H1 (cell line): Measurements from ENCODE around the gene TMIGD1. TPM values are rescaled to one million over a fixed set of nuclear protein-coding genes. Genes with fewer than 3 reads are reported as not detected.

Source experiments
- CTCF ChIP-seq, 3 experiments: IDR thresholded peaks; 1 replicate in 2 of 3; 2 replicates in 1 of 3; pipeline versions ENCODE4 v1.5.1 to v1.6.1; 2011; ENCODE audit warnings: low read length in 3 of 3, mild to moderate bottlenecking in 3 of 3, inconsistent platforms in 2 of 3, low read depth in 1 of 3, moderate library complexity in 1 of 3; ENCODE audit not compliant: insufficient read depth in 1 of 3; ENCODE audit errors: control extremely low read depth in 1 of 3
- JUND ChIP-seq: IDR thresholded peaks from 2 replicates; pipeline ENCODE4 v1.6.1; 2011; ENCODE audit warnings: mild to moderate bottlenecking, improper control_type of control experiment, low read length
- RBBP5 ChIP-seq: IDR thresholded peaks from 2 replicates; pipeline ENCODE4 v1.7.1; 2012; ENCODE audit warnings: low read depth, mild to moderate bottlenecking, inconsistent platforms, low read length, moderate library complexity, borderline replicate concordance
- RFX5 ChIP-seq: IDR thresholded peaks from 2 replicates; pipeline ENCODE4 v1.6.1; 2011; ENCODE audit warnings: low read depth, low read length, improper control_type of control experiment, borderline replicate concordance
- SIN3A ChIP-seq, 2 experiments: IDR thresholded peaks in 1 of 2; conservative IDR thresholded peaks in 1 of 2; 2 replicates each; pipeline ENCODE4 v1.6.1; 2011 to 2012; ENCODE audit warnings: low read length in 2 of 2, improper control_type of control experiment in 1 of 2, low read depth in 1 of 2, mild to moderate bottlenecking in 1 of 2
- SP4 ChIP-seq: IDR thresholded peaks from 2 replicates; pipeline ENCODE4 v1.6.1; 2012; ENCODE audit warnings: low read length, inconsistent platforms
- TCF12 ChIP-seq: IDR thresholded peaks from 2 replicates; pipeline ENCODE4 v1.6.1; 2011; ENCODE audit warnings: low read depth, mild to moderate bottlenecking, low read length
- polyA plus RNA-seq, 7 experiments: library from polyadenylated mRNA; depleted of rRNA in 3 of 7; stranded (reverse) in 5 of 7; unstranded in 2 of 7; fragments of >200 nt in 5 of 7; fragments of 200-250 nt in 2 of 7; gene quantifications; 1 replicate in 5 of 7; 2 replicates in 1 of 7; 4 replicates in 1 of 7; pipeline versions ENCODE4 v1.2.1 to v1.2.3, GENCODE V29; 2011 to 2013; ENCODE audit warnings: missing spikeins in 2 of 7, mixed read lengths in 2 of 7
- total RNA-seq: library from RNA; stranded (reverse); fragmentation: NEBNext Ultra II Directional; extraction: Animal tissue kit (Norgen Biotek cat#: 25700); gene quantifications from 2 replicates; pipeline ENCODE4 v1.2.1, GENCODE V29; 2021

Gene TMIGD1
- total and polyA plus RNA-seq, 2 of the 8 experiments (the other 6 are each of a cell fraction or from before 2014, with no cell fraction given): not detected

- TF ChIP-seq SIN3A (conservative IDR thresholded peaks at IDR 0.05 in 1 of 2, IDR thresholded peaks at IDR 0.05 in 1 of 2; ENCODE audit: low read depth in 1 of 2, low read length in 2 of 2): no peak
- no peak for TF ChIP-seq TCF12
- no peak for TF ChIP-seq CTCF (IDR thresholded peaks at IDR 0.05; ENCODE audit: control extremely low read depth in 1 of 3, insufficient read depth in 1 of 3, low read depth in 1 of 3, low read length in 3 of 3)
- no peak for TF ChIP-seq JUND
- no peak for TF ChIP-seq SP4
- no peak for TF ChIP-seq RBBP5
- TF ChIP-seq RFX5: no peak
Observed at GRCh38 chr17:30363715-30364202, 29.9 kb upstream of the TMIGD1 start (continued).
